SK-N-SH treated with all-trans-retinoic acid at 6 μM for 48 hours (cell line): ENCODE measurements around the gene DLG2.

Source experiments
- ARNTL ChIP-seq: fragments of 450-650 bp; formaldehyde crosslinking; IDR thresholded peaks from 2 replicates; pipeline ENCODE4 v1.5.0; 2020; ENCODE audit warnings: low read depth, mild to moderate bottlenecking, moderate library complexity, borderline replicate concordance
- ESRRG ChIP-seq: fragments of 250-450 bp; sonication (Bioruptor Pico); IDR thresholded peaks from 2 replicates; pipeline ENCODE4 v1.6.1; 2021; ENCODE audit warnings: mild to moderate bottlenecking
- ISL1 ChIP-seq: fragments of 250-450 bp; sonication (Bioruptor Pico); IDR thresholded peaks from 2 replicates; pipeline ENCODE4 v2.1.2; 2022; ENCODE audit warnings: mild to moderate bottlenecking, moderate library complexity
- OSR1 ChIP-seq: fragments of 250-450 bp; sonication (Bioruptor Pico); IDR thresholded peaks from 2 replicates; pipeline ENCODE4 v1.8.0; 2022; ENCODE audit warnings: moderate library complexity, mild to moderate bottlenecking, inconsistent platforms
- TOX ChIP-seq: fragments of 250-450 bp; sonication (Bioruptor Pico); IDR thresholded peaks from 2 replicates; pipeline ENCODE4 v1.8.0; 2021; ENCODE audit warnings: mild to moderate bottlenecking, moderate library complexity, borderline replicate concordance
- TSHZ2 ChIP-seq: fragments of 250-450 bp; sonication (Bioruptor Pico); IDR thresholded peaks from 2 replicates; pipeline ENCODE4 v1.5.0; 2020; ENCODE audit warnings: mild to moderate bottlenecking, moderate library complexity
- ZFP3 ChIP-seq: fragments of 250-450 bp; sonication (Bioruptor Pico); IDR thresholded peaks from 2 replicates; pipeline ENCODE4 v1.5.0; 2020; ENCODE audit warnings: mild to moderate bottlenecking, moderate library complexity
- ZFP30 ChIP-seq: fragments of 450-650 bp; formaldehyde crosslinking; IDR thresholded peaks from 2 replicates; pipeline ENCODE4 v1.5.0; 2022; ENCODE audit warnings: mild to moderate bottlenecking, moderate library complexity
- ZNF8 ChIP-seq: fragments of 450-650 bp; formaldehyde crosslinking; IDR thresholded peaks from 2 replicates; pipeline ENCODE4 v1.5.0; 2020; ENCODE audit warnings: mild to moderate bottlenecking, moderate library complexity
- TF ChIP-seq, protein P1 (sequence below): fragments of 250-450 bp; sonication (Bioruptor Pico); IDR thresholded peaks from 2 replicates; pipeline ENCODE4 v1.8.0; 2020; ENCODE audit warnings: mild to moderate bottlenecking, moderate library complexity, borderline replicate concordance

- no peak for TF ChIP-seq ISL1 (CRISPR knock-in tag)
- TF ChIP-seq, protein P1, sequence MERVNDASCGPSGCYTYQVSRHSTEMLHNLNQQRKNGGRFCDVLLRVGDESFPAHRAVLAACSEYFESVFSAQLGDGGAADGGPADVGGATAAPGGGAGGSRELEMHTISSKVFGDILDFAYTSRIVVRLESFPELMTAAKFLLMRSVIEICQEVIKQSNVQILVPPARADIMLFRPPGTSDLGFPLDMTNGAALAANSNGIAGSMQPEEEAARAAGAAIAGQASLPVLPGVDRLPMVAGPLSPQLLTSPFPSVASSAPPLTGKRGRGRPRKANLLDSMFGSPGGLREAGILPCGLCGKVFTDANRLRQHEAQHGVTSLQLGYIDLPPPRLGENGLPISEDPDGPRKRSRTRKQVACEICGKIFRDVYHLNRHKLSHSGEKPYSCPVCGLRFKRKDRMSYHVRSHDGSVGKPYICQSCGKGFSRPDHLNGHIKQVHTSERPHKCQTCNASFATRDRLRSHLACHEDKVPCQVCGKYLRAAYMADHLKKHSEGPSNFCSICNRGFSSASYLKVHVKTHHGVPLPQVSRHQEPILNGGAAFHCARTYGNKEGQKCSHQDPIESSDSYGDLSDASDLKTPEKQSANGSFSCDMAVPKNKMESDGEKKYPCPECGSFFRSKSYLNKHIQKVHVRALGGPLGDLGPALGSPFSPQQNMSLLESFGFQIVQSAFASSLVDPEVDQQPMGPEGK: no peak
- no peak for TF ChIP-seq TSHZ2
- no peak for TF ChIP-seq ZNF8 (CRISPR knock-in tag)
- no peak for TF ChIP-seq ZFP3 (CRISPR knock-in tag)
- no peak for TF ChIP-seq ARNTL
- TF ChIP-seq ESRRG (CRISPR knock-in tag): no peak
- TF ChIP-seq OSR1 (CRISPR knock-in tag): no peak
- no peak for TF ChIP-seq TOX
- TF ChIP-seq ZFP30 (CRISPR knock-in tag): no peak
These were observed 2098.9 kb downstream of the DLG2 start for GRCh38 chr11:83528225-83528624.
